ENCODE data around the gene STK35.
A peak's percentile ranks its signal among the peaks of the same experiment; 100 is the strongest.

The STK35 gene

GRCh38 chr20:2131366-2131765, 29.7 kb downstream of the STK35 start:
- DNase-seq (ENCODE audit: low read depth in 2 of 2) = peak; percentile 36 to 82
- no peak overlapping the region for H3K4me3 ChIP-seq (replicated peaks in 1 of 2; ENCODE audit: low read depth in 2 of 2, low read length in 2 of 2)

GRCh38 chr20:2132461-2132901, 30.9 kb downstream of the STK35 start:
- no peak for DNase-seq (ENCODE audit: low read depth in 2 of 2)
- no peak overlapping the region for H3K4me3 ChIP-seq (replicated peaks in 1 of 2; ENCODE audit: low read depth in 2 of 2, low read length in 2 of 2)
- TF ChIP-seq CTCF (IDR thresholded peaks at IDR 0.05; ENCODE audit: low read depth, low read length) = no peak

More at GRCh38 chr20:2131366-2131765, 29.7 kb downstream of the STK35 start:
- TF ChIP-seq CTCF (IDR thresholded peaks at IDR 0.05; ENCODE audit: low read depth, low read length) = no peak

GRCh38 chr20:2133318-2134183, 31.9 kb downstream of the STK35 start:
- no peak overlapping the region for H3K4me3 ChIP-seq (replicated peaks in 1 of 2; ENCODE audit: low read depth in 2 of 2, low read length in 2 of 2)
- DNase-seq (ENCODE audit: low read depth in 2 of 2) = peak; percentile 77 to 81
- TF ChIP-seq CTCF (IDR thresholded peaks at IDR 0.05; ENCODE audit: low read depth, low read length) = no peak

- no peak overlapping the region for H3K4me3 ChIP-seq (replicated peaks in 1 of 2; ENCODE audit: low read depth in 2 of 2, low read length in 2 of 2)
- DNase-seq (ENCODE audit: low read depth in 2 of 2) = peak in 1 of 2 donors; percentile 24
- no peak for TF ChIP-seq CTCF (IDR thresholded peaks at IDR 0.05; ENCODE audit: low read depth, low read length)
Measured at GRCh38 chr20:2135013-2135412, 33.4 kb downstream of the STK35 start.

GRCh38 chr20:2136275-2136674, 34.6 kb downstream of the STK35 start:
- DNase-seq (ENCODE audit: low read depth in 2 of 2) = no peak
- no peak for TF ChIP-seq CTCF (IDR thresholded peaks at IDR 0.05; ENCODE audit: low read depth, low read length)
- no peak overlapping the region for H3K4me3 ChIP-seq (replicated peaks in 1 of 2; ENCODE audit: low read depth in 2 of 2, low read length in 2 of 2)

- no peak overlapping the region for H3K4me3 ChIP-seq (replicated peaks in 1 of 2; ENCODE audit: low read depth in 2 of 2, low read length in 2 of 2)
- TF ChIP-seq CTCF (IDR thresholded peaks at IDR 0.05; ENCODE audit: low read depth, low read length) = no peak
- peak in 1 of 2 donors; percentile 62 for DNase-seq (ENCODE audit: low read depth in 2 of 2)
Measured at GRCh38 chr20:2137552-2138201, 36.0 kb downstream of the STK35 start.
